Trophoblast cell (in vitro differentiated cells and primary cell): ENCODE results near the gene RAB20.
"Not testable (repeated sequence)": the region's sequence is repeated elsewhere in the genome, so short reads cannot be mapped to it uniquely, and the experiment has no call there.

Experiments
- DNase-seq, 2 donors: peaks; one replicate each; pipeline ENCODE4 v3.0.0-alpha.2; 2016
- H2AFZ ChIP-seq: 2 replicates; pipeline ENCODE4 v1.6.1; 2013; ENCODE audit warnings: low read length, moderate library complexity, mild to moderate bottlenecking; ENCODE audit not compliant: insufficient read depth, poor library complexity
- H2AK5ac ChIP-seq: 2 replicates; pipeline ENCODE4 v1.6.1; 2013; ENCODE audit warnings: mild to moderate bottlenecking, low read length
- H2BK120ac ChIP-seq: 2 replicates; pipeline ENCODE4 v1.6.1; 2013; ENCODE audit warnings: low read length, mild to moderate bottlenecking, moderate library complexity; ENCODE audit not compliant: insufficient read depth, poor library complexity
- H2BK12ac ChIP-seq: 2 replicates; pipeline ENCODE4 v1.6.1; 2013; ENCODE audit warnings: mild to moderate bottlenecking, low read length, moderate library complexity
- H2BK5ac ChIP-seq: 2 replicates; pipeline ENCODE4 v1.6.1; 2013; ENCODE audit warnings: low read length, low read depth, moderate library complexity, mild to moderate bottlenecking; ENCODE audit not compliant: poor library complexity
- H3K14ac ChIP-seq: 2 replicates; pipeline ENCODE4 v1.6.1; 2013; ENCODE audit warnings: mild to moderate bottlenecking, low read length
- H3K18ac ChIP-seq: 2 replicates; pipeline ENCODE4 v1.6.1; 2013; ENCODE audit warnings: mild to moderate bottlenecking, low read length
- H3K23ac ChIP-seq: 2 replicates; pipeline ENCODE4 v1.6.1; 2013; ENCODE audit warnings: low read length
- H3K27ac ChIP-seq: 2 replicates; pipeline ENCODE4 v1.5.1; 2013; ENCODE audit warnings: low read depth, mild to moderate bottlenecking, inconsistent platforms, low read length, moderate library complexity
- H3K27me3 ChIP-seq: 2 replicates; pipeline ENCODE4 v1.6.1; 2013; ENCODE audit warnings: inconsistent platforms, mild to moderate bottlenecking, low read length, moderate library complexity; ENCODE audit not compliant: insufficient read depth
- H3K36me3 ChIP-seq, 2 experiments: 1 replicate in 1 of 2; 2 replicates in 1 of 2; pipeline ENCODE4 v1.6.1; 2013; ENCODE audit warnings: low read length in 2 of 2, mild to moderate bottlenecking in 2 of 2, moderate library complexity in 1 of 2; ENCODE audit not compliant: insufficient read depth in 2 of 2, control insufficient read depth in 1 of 2
- H3K4ac ChIP-seq: 2 replicates; pipeline ENCODE4 v1.6.1; 2013; ENCODE audit warnings: low read depth, mild to moderate bottlenecking, low read length, moderate library complexity
- H3K4me1 ChIP-seq, 2 experiments: 1 replicate in 1 of 2; 2 replicates in 1 of 2; pipeline ENCODE4 v1.6.1; 2013; ENCODE audit warnings: low read length in 2 of 2, mild to moderate bottlenecking in 2 of 2, moderate library complexity in 1 of 2; ENCODE audit not compliant: insufficient read depth in 2 of 2, control insufficient read depth in 1 of 2
- H3K4me2 ChIP-seq: 2 replicates; pipeline ENCODE4 v1.6.1; 2013; ENCODE audit warnings: inconsistent platforms, mild to moderate bottlenecking, low read length, moderate library complexity
- H3K4me3 ChIP-seq: 2 replicates; pipeline ENCODE4 v1.5.1; 2013; ENCODE audit warnings: mild to moderate bottlenecking, low read depth, low read length, inconsistent platforms
- H3K79me1 ChIP-seq: one replicate; pipeline ENCODE4 v1.6.1; 2013; ENCODE audit warnings: low read length
- H3K79me2 ChIP-seq: 2 replicates; pipeline ENCODE4 v1.6.1; 2013; ENCODE audit warnings: low read length, mild to moderate bottlenecking; ENCODE audit not compliant: control insufficient read depth, insufficient read depth, poor library complexity
- H3K9ac ChIP-seq: 2 replicates; pipeline ENCODE4 v1.6.1; 2013; ENCODE audit warnings: mild to moderate bottlenecking, low read length
- H3K9me3 ChIP-seq: 2 replicates; pipeline ENCODE4 v1.6.1; 2013; ENCODE audit warnings: low read depth, mild to moderate bottlenecking, control low read depth, inconsistent platforms, low read length; ENCODE audit not compliant: insufficient read depth
- H4K12ac ChIP-seq: 2 replicates; pipeline ENCODE4 v1.6.1; 2013; ENCODE audit warnings: low read depth, mild to moderate bottlenecking, low read length, moderate library complexity
- H4K8ac ChIP-seq: 2 replicates; pipeline ENCODE4 v1.6.1; 2013; ENCODE audit warnings: low read depth, mild to moderate bottlenecking, low read length, moderate library complexity
- H4K91ac ChIP-seq: one replicate; pipeline ENCODE4 v1.6.1; 2013; ENCODE audit warnings: low read depth, mild to moderate bottlenecking, low read length, moderate library complexity
- WGBS: extraction: QIAGEN DNeasy Blood & Tissue Kit; methylation state at CpG from one replicate; pipeline ENCODE4 v1.1.7; 2013; ENCODE audit warnings: missing lambda C conversion rate; ENCODE audit not compliant: insufficient read length, insufficient coverage; ENCODE audit errors: extremely low coverage; 5-methylcytosine and 5-hydroxymethylcytosine counted together

Gene RAB20

DNA sequence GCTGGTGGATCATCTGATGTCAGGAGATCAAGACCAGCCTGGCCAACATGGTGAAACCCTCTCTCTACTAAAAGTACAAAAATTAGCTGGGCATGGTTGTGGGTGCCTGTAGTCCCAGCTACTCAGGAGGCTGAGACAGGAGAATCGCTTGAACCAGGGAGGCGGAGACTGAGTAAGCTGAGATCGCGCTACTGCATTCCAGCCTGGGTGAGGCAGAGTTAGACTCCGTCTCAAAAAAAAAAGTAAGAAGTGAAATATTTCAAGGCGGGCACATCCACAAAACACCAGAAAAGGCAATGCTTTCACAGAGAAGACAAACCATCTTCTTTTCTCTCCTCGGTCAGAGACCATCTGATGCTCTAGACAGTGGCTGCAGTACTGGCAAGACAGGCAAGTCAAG lies 8.4 kb upstream of the RAB20 start:
- peaks cover 15 to 24% of the 10 kb centered on the region in 2 experiments for H3K4me1 ChIP-seq
- H3K27ac ChIP-seq, H3K9ac ChIP-seq, H2BK5ac ChIP-seq, H3K4ac ChIP-seq, H3K27me3 ChIP-seq, H3K4me2 ChIP-seq, H3K4me3 ChIP-seq, H2BK120ac ChIP-seq, H3K36me3 ChIP-seq, H2AFZ ChIP-seq, H3K9me3 ChIP-seq, H4K12ac ChIP-seq, H3K79me2 ChIP-seq, H3K23ac ChIP-seq, H2AK5ac ChIP-seq, H3K18ac ChIP-seq: not testable (repeated sequence)
- H2BK12ac ChIP-seq, result peak overlapping the region; percentile 37
- peaks cover 21% of the 10 kb centered on the region for H3K79me1 ChIP-seq
- WGBS, result no CpG with 5 or more reads among the region's 7 CpGs
- peak overlapping the region; percentile 10 for H4K91ac ChIP-seq
- H3K14ac ChIP-seq, result peak overlapping the region; percentile 34
- DNase-seq, result peak in 1 of 2 donors; percentile 49
- peak overlapping the region; percentile 50 for H4K8ac ChIP-seq

DNA sequence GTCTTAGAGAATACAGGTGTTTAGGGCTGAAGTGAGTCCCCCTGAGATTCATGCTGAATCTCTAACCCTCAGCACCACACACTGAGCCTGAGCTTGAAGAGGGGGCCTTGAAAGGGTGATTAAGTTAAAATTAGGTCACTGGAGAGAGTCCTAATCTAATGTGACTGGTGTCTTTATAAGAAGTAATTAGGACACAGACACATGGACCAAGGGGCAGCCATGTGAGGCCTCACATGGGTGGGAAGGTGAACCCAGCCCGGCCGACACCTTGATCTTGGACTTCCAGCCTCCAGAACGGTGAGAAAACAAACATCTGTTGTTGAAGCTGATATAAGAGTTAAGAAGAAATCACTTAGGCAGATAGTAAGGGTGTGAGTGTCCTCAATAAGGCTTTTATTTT lies 7.1 kb upstream of the RAB20 start:
- Histone ChIP-seq H4K91ac (peak overlapping the region; percentile 19), H3K18ac (no peak overlapping the region), H2BK12ac (peak overlapping the region; percentile 59), H2BK5ac (no peak overlapping the region), H2AK5ac (no peak overlapping the region), H2BK120ac (no peak overlapping the region), H3K27me3 (no peaks in the 10 kb centered on the region), H3K4ac (no peak overlapping the region), H3K4me1 (peaks cover 15 to 24% of the 10 kb centered on the region in 2 experiments), H4K12ac (no peak overlapping the region), H3K9me3 (peaks cover 1% of the 10 kb centered on the region), H3K4me3 (no peak overlapping the region), H3K23ac (no peak overlapping the region), H2AFZ (no peak overlapping the region), H3K4me2 (no peak overlapping the region), H3K36me3 (no peaks in the 10 kb centered on the region), H3K9ac (no peak overlapping the region), H3K79me2 (no peaks in the 10 kb centered on the region), H3K27ac (no peak overlapping the region), H3K14ac (no peak overlapping the region), H4K8ac (no peak overlapping the region), H3K79me1 (peaks cover 20% of the 10 kb centered on the region)
- WGBS, result no CpG with 5 or more reads among the region's 3 CpGs
- no peak for DNase-seq

DNA sequence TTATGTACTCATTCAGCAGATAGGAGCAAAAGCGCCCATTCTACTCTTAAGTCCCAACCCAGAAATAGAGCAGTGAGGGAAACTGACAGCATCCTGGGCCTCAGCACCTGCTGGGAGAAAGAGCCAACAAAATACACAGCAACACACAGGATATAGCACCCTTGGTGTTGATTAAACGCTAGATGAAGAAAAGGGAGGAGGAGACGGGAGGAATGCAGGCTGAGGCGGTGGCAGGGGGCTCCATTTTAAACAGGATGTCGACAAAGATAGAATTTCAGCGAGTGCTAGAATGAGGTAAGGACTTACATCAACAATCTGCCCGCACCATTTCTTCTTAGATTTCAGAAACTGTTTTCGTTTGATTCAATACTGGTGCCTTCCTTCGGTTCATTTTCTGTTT lies 4.6 kb upstream of the RAB20 start:
- no CpG with 5 or more reads among the region's 9 CpGs for WGBS
- Histone ChIP-seq H3K27ac (no peak overlapping the region), H3K4me3 (no peak overlapping the region), H3K79me2 (peaks cover 8% of the 10 kb centered on the region), H4K8ac (no peak overlapping the region), H3K79me1 (peaks cover 23% of the 10 kb centered on the region), H4K12ac (no peak overlapping the region), H3K4ac (no peak overlapping the region), H3K14ac (no peak overlapping the region), H2BK5ac (no peak overlapping the region), H3K4me1 (peaks cover 15 to 25% of the 10 kb centered on the region in 2 experiments), H3K9ac (no peak overlapping the region), H2BK12ac (peak overlapping the region; percentile 2), H3K4me2 (no peak overlapping the region), H2AFZ (no peak overlapping the region), H2AK5ac (no peak overlapping the region), H3K18ac (no peak overlapping the region), H3K27me3 (no peaks in the 10 kb centered on the region), H3K36me3 (no peaks in the 10 kb centered on the region), H3K9me3 (peaks cover 1% of the 10 kb centered on the region), H3K23ac (peak overlapping the region; percentile 58), H2BK120ac (no peak overlapping the region), H4K91ac (no peak overlapping the region)
- no peak for DNase-seq

DNA sequence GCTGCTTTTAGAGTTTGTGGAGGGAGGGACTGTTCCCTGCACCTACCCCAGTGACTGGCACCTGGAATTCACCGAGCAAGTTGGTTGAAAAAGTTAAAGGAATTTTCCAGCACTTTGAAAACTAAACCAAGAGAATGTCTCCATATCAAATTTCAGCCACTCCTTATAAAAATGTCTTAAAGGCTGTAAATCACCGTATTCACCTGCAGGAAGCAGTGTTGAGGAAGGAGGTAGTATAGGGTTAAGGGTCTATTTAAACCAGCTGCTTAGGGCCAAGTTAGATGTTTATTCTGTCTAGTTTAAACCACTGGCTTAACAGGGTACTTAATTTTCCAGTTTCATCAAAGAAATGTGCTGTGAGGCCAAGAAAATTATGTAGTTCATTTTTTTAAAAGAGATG lies 3.8 kb upstream of the RAB20 start:
- H4K91ac ChIP-seq, result no peak overlapping the region
- no peak overlapping the region for H4K12ac ChIP-seq
- H3K79me2 ChIP-seq, result peaks cover 13% of the 10 kb centered on the region
- peaks cover 29% of the 10 kb centered on the region for H3K79me1 ChIP-seq
- H2BK5ac ChIP-seq, result no peak overlapping the region
- H3K4me2 ChIP-seq, result no peak overlapping the region
- H3K4me1 ChIP-seq, result peaks cover 15 to 25% of the 10 kb centered on the region in 2 experiments
- no peak overlapping the region for H4K8ac ChIP-seq
- H3K9ac ChIP-seq, result no peak overlapping the region
- no peak overlapping the region for H3K4me3 ChIP-seq
- H3K14ac ChIP-seq, result no peak overlapping the region
- no peak overlapping the region for H2AK5ac ChIP-seq
- no peaks in the 10 kb centered on the region for H3K36me3 ChIP-seq
- no peak overlapping the region for H2BK120ac ChIP-seq
- no peak overlapping the region for H2AFZ ChIP-seq
- H3K18ac ChIP-seq, result no peak overlapping the region
- no peaks in the 10 kb centered on the region for H3K27me3 ChIP-seq
- H2BK12ac ChIP-seq, result no peak overlapping the region
- peaks cover 1% of the 10 kb centered on the region for H3K9me3 ChIP-seq
- no peak overlapping the region for H3K27ac ChIP-seq
- no peak overlapping the region for H3K23ac ChIP-seq
- H3K4ac ChIP-seq, result no peak overlapping the region
- WGBS, result no CpG with 5 or more reads among the region's 2 CpGs
- DNase-seq, result no peak
